H9 (cell line): ENCODE data around the gene DHRSX. TPM values are rescaled to one million over a fixed set of nuclear protein-coding genes. Genes with fewer than 3 reads are reported as not detected.

Experiments
- DNase-seq: peaks from one replicate; pipeline ENCODE4 v3.0.0-alpha.2; 2017
- H2AFZ ChIP-seq: one replicate; pipeline ENCODE4 v1.6.1; 2013; ENCODE audit warnings: mild to moderate bottlenecking, low read length, control low read depth, moderate library complexity
- H2AK5ac ChIP-seq: 2 replicates; pipeline ENCODE4 v1.6.1; 2013; ENCODE audit warnings: low read length, control low read depth, mixed read lengths; ENCODE audit not compliant: insufficient read length
- H2BK120ac ChIP-seq: one replicate; pipeline ENCODE4 v1.6.1; 2013; ENCODE audit warnings: low read depth, mild to moderate bottlenecking, low read length, control low read depth, inconsistent platforms; ENCODE audit not compliant: poor library complexity, severe bottlenecking
- H2BK12ac ChIP-seq: 2 replicates; pipeline ENCODE4 v1.6.1; 2013; ENCODE audit warnings: low read length, control low read depth, mixed read lengths, low read depth; ENCODE audit not compliant: insufficient read length
- H2BK15ac ChIP-seq: 2 replicates; pipeline ENCODE4 v1.6.1; 2013; ENCODE audit warnings: low read depth, low read length, control low read depth
- H2BK20ac ChIP-seq: one replicate; pipeline ENCODE4 v1.6.1; 2013; ENCODE audit warnings: low read depth, mild to moderate bottlenecking, low read length, control low read depth, inconsistent platforms; ENCODE audit not compliant: poor library complexity, severe bottlenecking
- H2BK5ac ChIP-seq: 2 replicates; pipeline ENCODE4 v1.6.1; 2013; ENCODE audit warnings: low read length, control low read depth, mixed read lengths; ENCODE audit not compliant: insufficient read length
- H3K14ac ChIP-seq: 2 replicates; pipeline ENCODE4 v1.6.1; 2013; ENCODE audit warnings: low read length, control low read depth; ENCODE audit not compliant: insufficient read depth
- H3K18ac ChIP-seq: 2 replicates; pipeline ENCODE4 v1.6.1; 2013; ENCODE audit warnings: low read depth, mild to moderate bottlenecking, mixed read lengths, low read length, control low read depth; ENCODE audit not compliant: insufficient read length
- H3K23ac ChIP-seq: 2 replicates; pipeline ENCODE4 v1.6.1; 2013; ENCODE audit warnings: low read length, control low read depth, mixed read lengths, low read depth; ENCODE audit not compliant: insufficient read length
- H3K23me2 ChIP-seq: 2 replicates; pipeline ENCODE4 v1.6.1; 2013; ENCODE audit warnings: low read depth, mild to moderate bottlenecking, mixed read lengths, low read length, control low read depth; ENCODE audit not compliant: insufficient read length, poor library complexity, severe bottlenecking
- H3K27ac ChIP-seq: 2 replicates; pipeline ENCODE4 v1.5.1; 2013; ENCODE audit warnings: low read length, control low read depth, mixed read lengths, low read depth; ENCODE audit not compliant: insufficient read length
- H3K27me3 ChIP-seq: 2 replicates; pipeline ENCODE4 v1.6.1; 2013; ENCODE audit warnings: low read length, control low read depth, inconsistent platforms; ENCODE audit not compliant: insufficient read depth
- H3K4ac ChIP-seq: 2 replicates; pipeline ENCODE4 v1.6.1; 2013; ENCODE audit warnings: low read depth, mild to moderate bottlenecking, control low read depth, inconsistent platforms, low read length, moderate library complexity
- H3K4me1 ChIP-seq: 2 replicates; pipeline ENCODE4 v1.6.1; 2013; ENCODE audit warnings: low read length, control low read depth, inconsistent platforms; ENCODE audit not compliant: insufficient read depth
- H3K4me2 ChIP-seq: 2 replicates; pipeline ENCODE4 v1.6.1; 2013; ENCODE audit warnings: low read length, control low read depth, mixed read lengths; ENCODE audit not compliant: insufficient read length, insufficient read depth
- H3K56ac ChIP-seq: 2 replicates; pipeline ENCODE4 v1.6.1; 2013; ENCODE audit warnings: low read depth, mild to moderate bottlenecking, mixed read lengths, low read length, control low read depth; ENCODE audit not compliant: insufficient read length
- H3K79me1 ChIP-seq: 2 replicates; pipeline ENCODE4 v1.6.1; 2013; ENCODE audit warnings: low read depth, mild to moderate bottlenecking, moderate library complexity, low read length, control low read depth, inconsistent platforms; ENCODE audit not compliant: insufficient read depth, poor library complexity, severe bottlenecking
- H3K79me2 ChIP-seq: 2 replicates; pipeline ENCODE4 v1.6.1; 2013; ENCODE audit warnings: low read length, control low read depth, inconsistent platforms; ENCODE audit not compliant: insufficient read depth
- H3K9ac ChIP-seq: 2 replicates; pipeline ENCODE4 v1.6.1; 2013; ENCODE audit warnings: low read length, control low read depth, mixed read lengths; ENCODE audit not compliant: insufficient read length; ENCODE audit errors: extremely low read depth
- H3K9me3 ChIP-seq: one replicate; pipeline ENCODE4 v1.6.1; 2013; ENCODE audit warnings: low read depth, low read length, inconsistent platforms; ENCODE audit not compliant: control insufficient read depth
- H3T11ph ChIP-seq: one replicate; pipeline ENCODE4 v1.6.1; 2013; ENCODE audit warnings: mild to moderate bottlenecking, low read length, control low read depth, inconsistent platforms
- H4K20me1 ChIP-seq: one replicate; pipeline ENCODE4 v1.6.1; 2013; ENCODE audit not compliant: control insufficient read depth, insufficient read length, insufficient read depth
- H4K5ac ChIP-seq: 2 replicates; pipeline ENCODE4 v1.6.1; 2013; ENCODE audit warnings: low read depth, mild to moderate bottlenecking, mixed read lengths, low read length, control low read depth; ENCODE audit not compliant: insufficient read length
- H4K8ac ChIP-seq: replicated peaks from 2 replicates; pipeline ENCODE4 v1.6.1; 2013; ENCODE audit warnings: low read length, control low read depth, mixed read lengths, low read depth; ENCODE audit not compliant: insufficient read length
- H4K91ac ChIP-seq: 2 replicates; pipeline ENCODE4 v1.6.1; 2013; ENCODE audit warnings: low read depth, mild to moderate bottlenecking, moderate library complexity, mixed read lengths, low read length, control low read depth; ENCODE audit not compliant: insufficient read length
- H3K27ac Mint-ChIP-seq, 3 experiments: 2 replicates in 2 of 3; 3 replicates in 1 of 3; pipeline ENCODE4 v1.8.0; 2020 to 2021; ENCODE audit warnings: mixed read lengths in 3 of 3, mild to moderate bottlenecking in 1 of 3, moderate library complexity in 1 of 3
- H3K27me3 Mint-ChIP-seq: 2 replicates; pipeline ENCODE4 v1.8.0; 2021; ENCODE audit warnings: low read depth, mild to moderate bottlenecking, moderate library complexity, mixed read lengths
- H3K36me3 Mint-ChIP-seq, 3 experiments: 2 replicates in 2 of 3; 3 replicates in 1 of 3; pipeline ENCODE4 v1.8.0; 2020 to 2021; ENCODE audit warnings: low read depth in 3 of 3, mixed read lengths in 3 of 3; ENCODE audit not compliant: insufficient read depth in 1 of 3
- H3K4me1 Mint-ChIP-seq, 2 experiments: 2 replicates each; pipeline ENCODE4 v1.8.0; 2020; ENCODE audit warnings: mixed read lengths in 2 of 2
- H3K4me3 Mint-ChIP-seq, 2 experiments: 2 replicates in 1 of 2; 3 replicates in 1 of 2; pipeline ENCODE4 v1.8.0; 2020 to 2021; ENCODE audit warnings: mild to moderate bottlenecking in 2 of 2, mixed read lengths in 2 of 2, moderate library complexity in 1 of 2
- H3K9me3 Mint-ChIP-seq, 2 experiments: 2 replicates in 1 of 2; 3 replicates in 1 of 2; pipeline ENCODE4 v1.8.0; 2020; ENCODE audit warnings: mild to moderate bottlenecking in 2 of 2, mixed read lengths in 2 of 2, moderate library complexity in 1 of 2
- WGBS: extraction: QIAGEN DNeasy Blood & Tissue Kit; methylation state at CpG from one replicate; pipeline ENCODE4 v1.1.7; 2013; ENCODE audit warnings: missing lambda C conversion rate, low lambda C conversion rate, mixed read lengths; ENCODE audit not compliant: insufficient read length; ENCODE audit errors: extremely low coverage; 5-methylcytosine and 5-hydroxymethylcytosine counted together
- total RNA-seq: library from RNA; stranded (reverse); gene quantifications from 2 replicates; pipeline ENCODE4 v1.2.1, GENCODE V29; 2021
- TF ChIP-seq, protein P1 (sequence below): fragments of 200-600 bp; sonication (generic); conservative IDR thresholded peaks from 3 replicates; pipeline ENCODE4 v1.8.0; 2021; ENCODE audit warnings: antibody characterized with exemption, mild to moderate bottlenecking

The DHRSX gene
- total RNA-seq, 1 experiment from 2014 or later, result 44.0 TPM

GRCh38 chrX:2184089-2184488 is 316.7 kb downstream of the DHRSX start:
- peaks cover 7% of the 10 kb centered on the region in 2 experiments for H3K9me3 Mint-ChIP-seq
- no peak overlapping the region for H3K9ac ChIP-seq
- H3K14ac ChIP-seq, result no peak overlapping the region

More at GRCh38 chrX:2184089-2184488, 316.7 kb downstream of the DHRSX start:
- no peak overlapping the region for H3K27ac ChIP-seq
- no peak overlapping the region for H3K4ac ChIP-seq
- H3K27ac Mint-ChIP-seq, result no peak overlapping the region
- H3K79me2 ChIP-seq, result no peaks in the 10 kb centered on the region
- no peaks in the 10 kb centered on the region for H4K20me1 ChIP-seq
- H2BK120ac ChIP-seq, result no peak overlapping the region
- peaks cover 20 to 22% of the 10 kb centered on the region in 2 experiments for H3K4me1 Mint-ChIP-seq
- H4K5ac ChIP-seq, result no peak overlapping the region
- WGBS, result 100% methylated on average over 1 of the region's 1 CpG
- no peak overlapping the region for H3K56ac ChIP-seq
- DNase-seq, result no peak
- no peak overlapping the region for H3K23ac ChIP-seq
- TF ChIP-seq, protein P1, sequence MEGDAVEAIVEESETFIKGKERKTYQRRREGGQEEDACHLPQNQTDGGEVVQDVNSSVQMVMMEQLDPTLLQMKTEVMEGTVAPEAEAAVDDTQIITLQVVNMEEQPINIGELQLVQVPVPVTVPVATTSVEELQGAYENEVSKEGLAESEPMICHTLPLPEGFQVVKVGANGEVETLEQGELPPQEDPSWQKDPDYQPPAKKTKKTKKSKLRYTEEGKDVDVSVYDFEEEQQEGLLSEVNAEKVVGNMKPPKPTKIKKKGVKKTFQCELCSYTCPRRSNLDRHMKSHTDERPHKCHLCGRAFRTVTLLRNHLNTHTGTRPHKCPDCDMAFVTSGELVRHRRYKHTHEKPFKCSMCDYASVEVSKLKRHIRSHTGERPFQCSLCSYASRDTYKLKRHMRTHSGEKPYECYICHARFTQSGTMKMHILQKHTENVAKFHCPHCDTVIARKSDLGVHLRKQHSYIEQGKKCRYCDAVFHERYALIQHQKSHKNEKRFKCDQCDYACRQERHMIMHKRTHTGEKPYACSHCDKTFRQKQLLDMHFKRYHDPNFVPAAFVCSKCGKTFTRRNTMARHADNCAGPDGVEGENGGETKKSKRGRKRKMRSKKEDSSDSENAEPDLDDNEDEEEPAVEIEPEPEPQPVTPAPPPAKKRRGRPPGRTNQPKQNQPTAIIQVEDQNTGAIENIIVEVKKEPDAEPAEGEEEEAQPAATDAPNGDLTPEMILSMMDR, result no peak
- H4K91ac ChIP-seq, result no peak overlapping the region
- H3K36me3 Mint-ChIP-seq, result peaks cover 3 to 12% (median 8%) of the 10 kb centered on the region in 3 experiments
- H3K18ac ChIP-seq, result no peak overlapping the region
- H2AFZ ChIP-seq, result no peak overlapping the region
- H3K23me2 ChIP-seq, result no peaks in the 10 kb centered on the region
- H3K4me1 ChIP-seq, result peaks cover 7% of the 10 kb centered on the region; the same call in 1 of the 2 replicates
- no peaks in the 10 kb centered on the region for H3K27me3 ChIP-seq
- no peak overlapping the region for H2BK15ac ChIP-seq
- no peak overlapping the region for H3T11ph ChIP-seq
- no peak overlapping the region for H2AK5ac ChIP-seq
- no peak overlapping the region for H3K4me2 ChIP-seq
- H2BK20ac ChIP-seq, result no peak overlapping the region
- H3K79me1 ChIP-seq, result no peaks in the 10 kb centered on the region
- H2BK5ac ChIP-seq, result no peak overlapping the region
- H3K27me3 Mint-ChIP-seq, result no peaks in the 10 kb centered on the region; the same call in 1 of the 2 replicates
- H4K8ac ChIP-seq, result no peak overlapping the region
- H2BK12ac ChIP-seq, result no peak overlapping the region
- no peak overlapping the region for H3K4me3 Mint-ChIP-seq
- no peaks in the 10 kb centered on the region for H3K9me3 ChIP-seq
